ENCODE results near the gene CREBBP.

Gene CREBBP

GRCh38 chr16:3858801-3859200, 21.7 kb downstream of the CREBBP start:
- in situ Hi-C loops (cut with MboI; ENCODE audit: low sequenced_read_pairs, unreplicated experiment) = no loop called here
- TF ChIP-seq CTCF (IDR thresholded peaks at IDR 0.05; ENCODE audit: borderline replicate concordance, control extremely low read depth, extremely low read depth, insufficient read depth, missing control alignments) = no peak
- DNase-seq (ENCODE audit: low spot score) = no peak

GRCh38 chr16:3857189-3858043, 23.1 kb downstream of the CREBBP start:
- in situ Hi-C loops (cut with MboI; ENCODE audit: low sequenced_read_pairs, unreplicated experiment) = no loop called here
- DNase-seq (ENCODE audit: low spot score) = no peak
- TF ChIP-seq CTCF (IDR thresholded peaks at IDR 0.05; ENCODE audit: borderline replicate concordance, control extremely low read depth, extremely low read depth, insufficient read depth, missing control alignments) = no peak

- no peak for DNase-seq (ENCODE audit: low spot score)
- in situ Hi-C loops (cut with MboI; ENCODE audit: low sequenced_read_pairs, unreplicated experiment) = no loop called here
- no peak for TF ChIP-seq CTCF (IDR thresholded peaks at IDR 0.05; ENCODE audit: borderline replicate concordance, control extremely low read depth, extremely low read depth, insufficient read depth, missing control alignments)
These were observed 24.0 kb downstream of the CREBBP start for GRCh38 chr16:3856367-3857141.

GRCh38 chr16:3854750-3855541, 25.6 kb downstream of the CREBBP start:
- no peak for TF ChIP-seq CTCF (IDR thresholded peaks at IDR 0.05; ENCODE audit: borderline replicate concordance, control extremely low read depth, extremely low read depth, insufficient read depth, missing control alignments)
- in situ Hi-C loops (cut with MboI; ENCODE audit: low sequenced_read_pairs, unreplicated experiment) = no loop called here
- DNase-seq (ENCODE audit: low spot score) = no peak

GRCh38 chr16:3850544-3850899, 30.0 kb downstream of the CREBBP start:
- no peak for TF ChIP-seq CTCF (IDR thresholded peaks at IDR 0.05; ENCODE audit: borderline replicate concordance, control extremely low read depth, extremely low read depth, insufficient read depth, missing control alignments)
- in situ Hi-C loops (cut with MboI; ENCODE audit: low sequenced_read_pairs, unreplicated experiment) = no loop called here
- no peak for DNase-seq (ENCODE audit: low spot score)

Measured in GM13976 (cell line).